T follicular helper cell (primary cell): Measurements from ENCODE around the gene SEMA5A.

Experiments used
- DNase-seq: peaks from one replicate; pipeline ENCODE4 v3.0.0-alpha.2; 2020; ENCODE audit warnings: low read depth

The SEMA5A gene

GRCh38 chr5:9009931-9010651 is 535.8 kb downstream of the SEMA5A start:
- DNase-seq = no peak

- no peak for DNase-seq
These were observed 548.3 kb downstream of the SEMA5A start for GRCh38 chr5:8997542-8998070.

GRCh38 chr5:8993031-8993430 is 552.8 kb downstream of the SEMA5A start:
- DNase-seq = no peak
